ENCODE results near the gene ISG20. TPM values are rescaled to one million over a fixed set of nuclear protein-coding genes. Genes with fewer than 3 reads are reported as not detected.
A peak's percentile ranks its signal among the peaks of the same experiment; 100 is the strongest.

The ISG20 gene
- polyA plus RNA-seq (2013, experiment 1 of 2) = 3.3 TPM
- polyA plus RNA-seq (2013, experiment 2 of 2) = 3.6 TPM

GRCh38 chr15:88638626-88639372 is at the start of gene ISG20:
Gene ISG20, plus strand, starts transcription at chr15:88639016. Its CDS starts 351 bp downstream, at chr15:88639367.
- DNase-seq = peak; percentile 99
- H2AK5ac ChIP-seq (ENCODE audit: low read length, severe bottlenecking) = peak within 1 kb of the TSS; percentile 61
- peak within 1 kb of the TSS; percentile 19 for H2AFZ ChIP-seq (ENCODE audit: low read depth, low read length)
- no peaks in the 10 kb centered on the region for H3K27me3 ChIP-seq (ENCODE audit: control insufficient read depth in 1 of 2, insufficient read depth in 1 of 2, low read length in 2 of 2)
- H3K4ac ChIP-seq (ENCODE audit: low read depth in 1 of 2, low read length in 2 of 2) = peak within 1 kb of the TSS; percentile 67 to 92
- WGBS = 12% methylated on average over 22 of the region's 27 CpGs
- no peaks in the 10 kb centered on the region for H3K9me3 ChIP-seq (ENCODE audit: control insufficient read depth, low read length)
- H2BK15ac ChIP-seq (ENCODE audit: low read depth, poor library complexity, severe bottlenecking) = peak within 1 kb of the TSS; percentile 96
- H3K4me2 ChIP-seq (ENCODE audit: low read length, poor library complexity, severe bottlenecking) = peak within 1 kb of the TSS; percentile 57
- H3K9ac ChIP-seq (ENCODE audit: low read length) = peak within 1 kb of the TSS; percentile 90
- H3K23ac ChIP-seq (ENCODE audit: low read length in 2 of 2) = peak within 1 kb of the TSS in 1 of 2 experiments; percentile 37
- peaks cover 21% of the 10 kb centered on the region for H3K4me1 ChIP-seq (ENCODE audit: control insufficient read depth, insufficient read depth, low read depth, low read length)
- peak within 1 kb of the TSS in 1 of 2 experiments; percentile 35 for H3K14ac ChIP-seq (ENCODE audit: low read length in 2 of 2)
- H3K79me1 ChIP-seq (replicated peaks; ENCODE audit: low read length, poor library complexity, severe bottlenecking) = peaks cover 9% of the 10 kb centered on the region
- H3K27ac ChIP-seq (ENCODE audit: low read length, poor library complexity, severe bottlenecking) = peak within 1 kb of the TSS; percentile 83
- H2BK12ac ChIP-seq (ENCODE audit: low read length in 2 of 2) = peak within 1 kb of the TSS; percentile 45 to 89
- H4K8ac ChIP-seq (ENCODE audit: low read length) = peak within 1 kb of the TSS; percentile 95
- peak within 1 kb of the TSS; percentile 88 for H4K91ac ChIP-seq (ENCODE audit: low read length)
- H3K18ac ChIP-seq (ENCODE audit: low read depth in 1 of 2, low read length in 2 of 2) = peak within 1 kb of the TSS; percentile 85 to 89
- peak within 1 kb of the TSS; percentile 87 for H2BK120ac ChIP-seq (ENCODE audit: low read depth, low read length)
- peak within 1 kb of the TSS; percentile 42 to 80 for H3K4me3 ChIP-seq (ENCODE audit: insufficient read depth in 1 of 2, low read depth in 1 of 2, low read length in 2 of 2)
- peak within 1 kb of the TSS; percentile 74 for H2BK5ac ChIP-seq (ENCODE audit: low read depth, low read length, poor library complexity, severe bottlenecking)
- H3K36me3 ChIP-seq (ENCODE audit: control insufficient read depth in 1 of 2, insufficient read depth in 2 of 2, low read depth in 1 of 2, low read length in 2 of 2) = peaks cover 12 to 28% of the 10 kb centered on the region in 2 experiments

- Histone ChIP-seq H3K4me2 (ENCODE audit: low read length, poor library complexity, severe bottlenecking) (no peak overlapping the region), H4K8ac (ENCODE audit: low read length) (no peak overlapping the region), H3K23ac (ENCODE audit: low read length in 2 of 2) (no peak overlapping the region), H3K4ac (ENCODE audit: low read depth in 1 of 2, low read length in 2 of 2) (no peak overlapping the region), H2BK5ac (ENCODE audit: low read depth, low read length, poor library complexity, severe bottlenecking) (no peak overlapping the region), H3K4me1 (ENCODE audit: control insufficient read depth, insufficient read depth, low read depth, low read length) (no peaks in the 10 kb centered on the region), H3K36me3 (ENCODE audit: control insufficient read depth in 1 of 2, insufficient read depth in 2 of 2, low read depth in 1 of 2, low read length in 2 of 2) (no peaks in the 10 kb centered on the region), H3K79me1 (replicated peaks; ENCODE audit: low read length, poor library complexity, severe bottlenecking) (no peaks in the 10 kb centered on the region), H3K27me3 (ENCODE audit: control insufficient read depth in 1 of 2, insufficient read depth in 1 of 2, low read length in 2 of 2) (peaks cover 0 to 3% of the 10 kb centered on the region in 2 experiments), H2BK15ac (ENCODE audit: low read depth, poor library complexity, severe bottlenecking) (no peak overlapping the region), H3K9me3 (ENCODE audit: control insufficient read depth, low read length) (no peaks in the 10 kb centered on the region), H3K14ac (ENCODE audit: low read length in 2 of 2) (no peak overlapping the region), H2AFZ (ENCODE audit: low read depth, low read length) (no peak overlapping the region), H3K27ac (ENCODE audit: low read length, poor library complexity, severe bottlenecking) (no peak overlapping the region), H3K9ac (ENCODE audit: low read length) (no peak overlapping the region), H3K18ac (ENCODE audit: low read depth in 1 of 2, low read length in 2 of 2) (no peak overlapping the region), H2BK12ac (ENCODE audit: low read length in 2 of 2) (no peak overlapping the region), H4K91ac (ENCODE audit: low read length) (no peak overlapping the region), H3K4me3 (ENCODE audit: insufficient read depth in 1 of 2, low read depth in 1 of 2, low read length in 2 of 2) (no peak overlapping the region), H2AK5ac (ENCODE audit: low read length, severe bottlenecking) (no peak overlapping the region), H2BK120ac (ENCODE audit: low read depth, low read length) (no peak overlapping the region)
- no peak for DNase-seq
- 79% methylated on average over 4 of the region's 6 CpGs for WGBS
Observed at GRCh38 chr15:88590759-88591158, 48.1 kb upstream of the ISG20 start.

- no peaks in the 10 kb centered on the region for H3K4me1 ChIP-seq (ENCODE audit: control insufficient read depth, insufficient read depth, low read depth, low read length)
- H2BK15ac ChIP-seq (ENCODE audit: low read depth, poor library complexity, severe bottlenecking) = no peak overlapping the region
- H4K91ac ChIP-seq (ENCODE audit: low read length) = no peak overlapping the region
- no peak overlapping the region for H2AK5ac ChIP-seq (ENCODE audit: low read length, severe bottlenecking)
- no peak overlapping the region for H3K4me3 ChIP-seq (ENCODE audit: insufficient read depth in 1 of 2, low read depth in 1 of 2, low read length in 2 of 2)
- H3K36me3 ChIP-seq (ENCODE audit: control insufficient read depth in 1 of 2, insufficient read depth in 2 of 2, low read depth in 1 of 2, low read length in 2 of 2) = no peaks in the 10 kb centered on the region
- no peak overlapping the region for H2BK12ac ChIP-seq (ENCODE audit: low read length in 2 of 2)
- H3K9me3 ChIP-seq (ENCODE audit: control insufficient read depth, low read length) = no peaks in the 10 kb centered on the region
- no peak for DNase-seq
- H2BK120ac ChIP-seq (ENCODE audit: low read depth, low read length) = no peak overlapping the region
- H3K79me1 ChIP-seq (replicated peaks; ENCODE audit: low read length, poor library complexity, severe bottlenecking) = no peaks in the 10 kb centered on the region
- no peak overlapping the region for H3K4me2 ChIP-seq (ENCODE audit: low read length, poor library complexity, severe bottlenecking)
- no peak overlapping the region for H2AFZ ChIP-seq (ENCODE audit: low read depth, low read length)
- H3K27ac ChIP-seq (ENCODE audit: low read length, poor library complexity, severe bottlenecking) = no peak overlapping the region
- no peak overlapping the region for H3K9ac ChIP-seq (ENCODE audit: low read length)
- H3K4ac ChIP-seq (ENCODE audit: low read depth in 1 of 2, low read length in 2 of 2) = no peak overlapping the region
- no peak overlapping the region for H3K23ac ChIP-seq (ENCODE audit: low read length in 2 of 2)
- H4K8ac ChIP-seq (ENCODE audit: low read length) = no peak overlapping the region
- H3K18ac ChIP-seq (ENCODE audit: low read depth in 1 of 2, low read length in 2 of 2) = no peak overlapping the region
- peaks cover 0 to 3% of the 10 kb centered on the region in 2 experiments for H3K27me3 ChIP-seq (ENCODE audit: control insufficient read depth in 1 of 2, insufficient read depth in 1 of 2, low read length in 2 of 2)
- H3K14ac ChIP-seq (ENCODE audit: low read length in 2 of 2) = no peak overlapping the region
- H2BK5ac ChIP-seq (ENCODE audit: low read depth, low read length, poor library complexity, severe bottlenecking) = no peak overlapping the region
Observed at GRCh38 chr15:88591384-88591783, 47.4 kb upstream of the ISG20 start.

GRCh38 chr15:88603885-88604284 is 34.9 kb upstream of the ISG20 start:
- no peaks in the 10 kb centered on the region for H3K79me1 ChIP-seq (replicated peaks; ENCODE audit: low read length, poor library complexity, severe bottlenecking)
- H2BK120ac ChIP-seq (ENCODE audit: low read depth, low read length) = no peak overlapping the region
- no peak overlapping the region for H3K27ac ChIP-seq (ENCODE audit: low read length, poor library complexity, severe bottlenecking)
- no peak overlapping the region for H2BK15ac ChIP-seq (ENCODE audit: low read depth, poor library complexity, severe bottlenecking)
- H2BK12ac ChIP-seq (ENCODE audit: low read length in 2 of 2) = no peak overlapping the region
- H3K36me3 ChIP-seq (ENCODE audit: control insufficient read depth in 1 of 2, insufficient read depth in 2 of 2, low read depth in 1 of 2, low read length in 2 of 2) = no peaks in the 10 kb centered on the region
- H2AK5ac ChIP-seq (ENCODE audit: low read length, severe bottlenecking) = no peak overlapping the region
- H4K8ac ChIP-seq (ENCODE audit: low read length) = no peak overlapping the region
- no peak overlapping the region for H2BK5ac ChIP-seq (ENCODE audit: low read depth, low read length, poor library complexity, severe bottlenecking)
- no peak overlapping the region for H3K18ac ChIP-seq (ENCODE audit: low read depth in 1 of 2, low read length in 2 of 2)
- WGBS = 8% methylated on average over 14 of the region's 14 CpGs
- no peak overlapping the region for H3K4me3 ChIP-seq (ENCODE audit: insufficient read depth in 1 of 2, low read depth in 1 of 2, low read length in 2 of 2)
- DNase-seq = no peak
- H3K23ac ChIP-seq (ENCODE audit: low read length in 2 of 2) = no peak overlapping the region
- peaks cover 18% of the 10 kb centered on the region for H3K4me1 ChIP-seq (ENCODE audit: control insufficient read depth, insufficient read depth, low read depth, low read length)
- H2AFZ ChIP-seq (ENCODE audit: low read depth, low read length) = no peak overlapping the region
- peak overlapping the region in 1 of 2 experiments; percentile 71 for H3K14ac ChIP-seq (ENCODE audit: low read length in 2 of 2)
- H3K9me3 ChIP-seq (ENCODE audit: control insufficient read depth, low read length) = no peaks in the 10 kb centered on the region
- H3K9ac ChIP-seq (ENCODE audit: low read length) = no peak overlapping the region
- H3K27me3 ChIP-seq (ENCODE audit: control insufficient read depth in 1 of 2, insufficient read depth in 1 of 2, low read length in 2 of 2) = peaks cover 57 to 59% of the 10 kb centered on the region in 2 experiments
- no peak overlapping the region for H3K4me2 ChIP-seq (ENCODE audit: low read length, poor library complexity, severe bottlenecking)
- H3K4ac ChIP-seq (ENCODE audit: low read depth in 1 of 2, low read length in 2 of 2) = no peak overlapping the region
- no peak overlapping the region for H4K91ac ChIP-seq (ENCODE audit: low read length)
